IPS-11a (cell line): ENCODE results near the gene INPP1.

Source experiments
- H3K4me3 ChIP-seq: one replicate; pipeline ENCODE4 v1.5.1; 2013; ENCODE audit warnings: low read depth, low read length, control low read depth

INPP1 gene

GRCh38 chr2:190360561-190360960 is 17.2 kb downstream of the INPP1 start:
- H3K4me3 ChIP-seq, result no peak overlapping the region

GRCh38 chr2:190360965-190361364 is 17.6 kb downstream of the INPP1 start:
- no peak overlapping the region for H3K4me3 ChIP-seq

- no peak overlapping the region for H3K4me3 ChIP-seq
Observed at GRCh38 chr2:190361572-190361971, 18.2 kb downstream of the INPP1 start.

GRCh38 chr2:190362894-190363293 is 19.5 kb downstream of the INPP1 start:
- no peak overlapping the region for H3K4me3 ChIP-seq

- no peak overlapping the region for H3K4me3 ChIP-seq
Observed at GRCh38 chr2:190365499-190366204, 22.3 kb downstream of the INPP1 start.

GRCh38 chr2:190366248-190366753 is 22.9 kb downstream of the INPP1 start:
- H3K4me3 ChIP-seq, result no peak overlapping the region

- no peak overlapping the region for H3K4me3 ChIP-seq
Observed at GRCh38 chr2:190367091-190367490, 23.7 kb downstream of the INPP1 start.

- H3K4me3 ChIP-seq, result no peak overlapping the region
Observed at GRCh38 chr2:190369635-190370034, 26.2 kb downstream of the INPP1 start.

GRCh38 chr2:190376083-190376482 is 32.7 kb downstream of the INPP1 start:
- no peak overlapping the region for H3K4me3 ChIP-seq

- no peak overlapping the region for H3K4me3 ChIP-seq
Observed at GRCh38 chr2:190376591-190377245, 33.3 kb downstream of the INPP1 start.

GRCh38 chr2:190378880-190379237 is 35.5 kb downstream of the INPP1 start:
- no peak overlapping the region for H3K4me3 ChIP-seq

GRCh38 chr2:190379249-190379964 is 36.0 kb downstream of the INPP1 start:
- no peak overlapping the region for H3K4me3 ChIP-seq

- H3K4me3 ChIP-seq, result no peak overlapping the region
Observed at GRCh38 chr2:190380962-190381412, 37.6 kb downstream of the INPP1 start.

- no peak overlapping the region for H3K4me3 ChIP-seq
Observed at GRCh38 chr2:190382851-190383250, 39.5 kb downstream of the INPP1 start.

GRCh38 chr2:190387422-190387821 is 44.0 kb downstream of the INPP1 start:
- H3K4me3 ChIP-seq, result no peak overlapping the region

- no peak overlapping the region for H3K4me3 ChIP-seq
Observed at GRCh38 chr2:190396271-190396670, 52.9 kb downstream of the INPP1 start.

GRCh38 chr2:190402986-190403603 is 59.7 kb downstream of the INPP1 start:
- no peak overlapping the region for H3K4me3 ChIP-seq

- H3K4me3 ChIP-seq, result no peak overlapping the region
Observed at GRCh38 chr2:190404487-190404886, 61.1 kb downstream of the INPP1 start.

GRCh38 chr2:190405070-190405469 is 61.7 kb downstream of the INPP1 start:
- H3K4me3 ChIP-seq, result no peak overlapping the region

- H3K4me3 ChIP-seq, result no peak overlapping the region
Observed at GRCh38 chr2:190405995-190406394, 62.6 kb downstream of the INPP1 start.

- no peak overlapping the region for H3K4me3 ChIP-seq
Observed at GRCh38 chr2:190406805-190407204, 63.4 kb downstream of the INPP1 start.
